ENCODE data around the gene SMCP. TPM values are rescaled to one million over a fixed set of nuclear protein-coding genes. Genes with fewer than 3 reads are reported as not detected.

Gene SMCP
- total RNA-seq, 2 experiments from 2014 or later, result not detected

- H3K27me3 Mint-ChIP-seq, result peaks cover 4% of the 10 kb centered on the region
- intact Hi-C loops (cut with DNase I, micrococcal nuclease), result no loop called here
- H3K4me1 Mint-ChIP-seq (ENCODE audit: low read depth), result no peaks in the 10 kb centered on the region
- Histone ChIP-seq H3K4me1 (ENCODE audit: insufficient read depth, low read length) (no peaks in the 10 kb centered on the region), H3K27me3 (ENCODE audit: control insufficient read depth in 1 of 2, insufficient read depth in 2 of 2, low read length in 2 of 2) (no peaks in the 10 kb centered on the region), H3K4me3 (ENCODE audit: low read length) (no peak overlapping the region), H3K9me3 (ENCODE audit: control insufficient read depth in 1 of 2, insufficient read depth in 1 of 2, low read length in 2 of 2) (no peaks in the 10 kb centered on the region), H3K36me3 (ENCODE audit: insufficient read depth, low read length) (no peaks in the 10 kb centered on the region), H3K27ac (ENCODE audit: low read depth in 1 of 2, low read length in 2 of 2) (no peak overlapping the region)
- no peak overlapping the region for H3K4me3 Mint-ChIP-seq
- ATAC-seq (ENCODE audit: poor library complexity) (no peak), DNase-seq (no peak)
- TF ChIP-seq, protein P1, sequence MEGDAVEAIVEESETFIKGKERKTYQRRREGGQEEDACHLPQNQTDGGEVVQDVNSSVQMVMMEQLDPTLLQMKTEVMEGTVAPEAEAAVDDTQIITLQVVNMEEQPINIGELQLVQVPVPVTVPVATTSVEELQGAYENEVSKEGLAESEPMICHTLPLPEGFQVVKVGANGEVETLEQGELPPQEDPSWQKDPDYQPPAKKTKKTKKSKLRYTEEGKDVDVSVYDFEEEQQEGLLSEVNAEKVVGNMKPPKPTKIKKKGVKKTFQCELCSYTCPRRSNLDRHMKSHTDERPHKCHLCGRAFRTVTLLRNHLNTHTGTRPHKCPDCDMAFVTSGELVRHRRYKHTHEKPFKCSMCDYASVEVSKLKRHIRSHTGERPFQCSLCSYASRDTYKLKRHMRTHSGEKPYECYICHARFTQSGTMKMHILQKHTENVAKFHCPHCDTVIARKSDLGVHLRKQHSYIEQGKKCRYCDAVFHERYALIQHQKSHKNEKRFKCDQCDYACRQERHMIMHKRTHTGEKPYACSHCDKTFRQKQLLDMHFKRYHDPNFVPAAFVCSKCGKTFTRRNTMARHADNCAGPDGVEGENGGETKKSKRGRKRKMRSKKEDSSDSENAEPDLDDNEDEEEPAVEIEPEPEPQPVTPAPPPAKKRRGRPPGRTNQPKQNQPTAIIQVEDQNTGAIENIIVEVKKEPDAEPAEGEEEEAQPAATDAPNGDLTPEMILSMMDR (IDR thresholded peaks at IDR 0.05), result no peak
- no peak overlapping the region for H3K27ac Mint-ChIP-seq
- POLR2A ChIA-PET, result no interaction called here
- no peaks in the 10 kb centered on the region for H3K36me3 Mint-ChIP-seq (ENCODE audit: low read depth)
- CTCF ChIA-PET, result no interaction called here
- H3K9me3 Mint-ChIP-seq, result no peaks in the 10 kb centered on the region
Measured at GRCh38 chr1:152879559-152880198, 1.6 kb downstream of the SMCP start.

DNA sequence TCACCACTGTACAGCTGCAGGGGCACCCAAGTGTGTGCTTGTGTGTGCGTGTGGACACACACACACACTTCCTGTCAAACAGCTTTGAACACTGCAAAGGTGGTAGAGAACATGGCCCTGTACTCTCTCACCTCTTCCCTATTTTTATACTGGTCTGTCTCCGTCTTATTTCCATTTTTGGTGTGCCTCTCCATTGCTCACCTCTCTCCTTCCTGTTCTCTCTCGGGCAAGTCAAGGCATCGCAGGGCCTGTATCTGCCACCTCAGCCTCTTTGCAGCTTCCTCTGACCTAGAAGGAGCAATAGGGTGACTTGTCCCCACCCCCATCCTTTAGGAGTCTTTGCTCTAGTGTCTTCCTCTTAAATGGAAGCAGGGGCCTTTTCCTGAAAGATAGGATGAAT, 2.2 kb downstream of the SMCP start:
- H3K27me3 ChIP-seq (ENCODE audit: control insufficient read depth in 1 of 2, insufficient read depth in 2 of 2, low read length in 2 of 2), result no peaks in the 10 kb centered on the region
- CTCF ChIA-PET, result no interaction called here
- POLR2A ChIA-PET, result no interaction called here
- no peaks in the 10 kb centered on the region for H3K9me3 ChIP-seq (ENCODE audit: control insufficient read depth in 1 of 2, insufficient read depth in 1 of 2, low read length in 2 of 2)
- H3K4me1 ChIP-seq (ENCODE audit: insufficient read depth, low read length), result no peaks in the 10 kb centered on the region
- no peak overlapping the region for H3K4me3 ChIP-seq (ENCODE audit: low read length)
- Mint-ChIP-seq H3K4me3 (no peak overlapping the region), H3K9me3 (no peaks in the 10 kb centered on the region), H3K27me3 (peaks cover 4% of the 10 kb centered on the region), H3K36me3 (ENCODE audit: low read depth) (no peaks in the 10 kb centered on the region), H3K27ac (no peak overlapping the region), H3K4me1 (ENCODE audit: low read depth) (no peaks in the 10 kb centered on the region)
- no peaks in the 10 kb centered on the region for H3K36me3 ChIP-seq (ENCODE audit: insufficient read depth, low read length)
- DNase-seq (no peak), ATAC-seq (ENCODE audit: poor library complexity) (no peak)
- TF ChIP-seq, protein P1 (IDR thresholded peaks at IDR 0.05), result no peak
- H3K27ac ChIP-seq (ENCODE audit: low read depth in 1 of 2, low read length in 2 of 2), result no peak overlapping the region
- intact Hi-C loops (cut with DNase I, micrococcal nuclease), result no loop called here

DNA sequence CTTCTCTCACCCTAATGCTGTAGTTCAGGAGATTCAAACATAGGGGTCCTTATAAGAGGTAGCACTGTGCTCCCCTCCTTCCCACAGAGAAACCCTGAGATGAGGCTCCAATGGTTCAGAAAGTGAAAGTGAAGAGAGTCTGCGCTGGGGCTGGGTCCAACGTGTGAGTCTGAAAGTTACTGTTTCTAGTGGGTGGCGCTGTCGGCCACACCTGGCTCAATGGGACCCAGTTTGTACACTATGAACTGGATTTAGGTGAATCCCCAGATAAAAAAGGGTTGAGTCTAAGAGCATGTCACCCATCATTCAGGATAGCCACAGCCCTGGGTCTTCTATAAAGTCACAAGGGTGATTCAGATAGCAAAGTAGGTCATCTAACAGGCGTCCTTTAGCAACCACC, 2.8 kb downstream of the SMCP start:
- ATAC-seq (ENCODE audit: poor library complexity), result no peak
- no peaks in the 10 kb centered on the region for H3K36me3 Mint-ChIP-seq (ENCODE audit: low read depth)

More for the DNA sequence above, 2.8 kb downstream of the SMCP start:
- H3K36me3 ChIP-seq (ENCODE audit: insufficient read depth, low read length), result no peaks in the 10 kb centered on the region
- no peaks in the 10 kb centered on the region for H3K9me3 ChIP-seq (ENCODE audit: control insufficient read depth in 1 of 2, insufficient read depth in 1 of 2, low read length in 2 of 2)
- Mint-ChIP-seq H3K27me3 (peaks cover 2% of the 10 kb centered on the region), H3K9me3 (no peaks in the 10 kb centered on the region), H3K27ac (no peak overlapping the region), H3K4me1 (ENCODE audit: low read depth) (no peaks in the 10 kb centered on the region), H3K4me3 (no peak overlapping the region)
- CTCF ChIA-PET, result no interaction called here
- intact Hi-C loops (cut with DNase I, micrococcal nuclease), result no loop called here
- no peak for DNase-seq
- H3K4me3 ChIP-seq (ENCODE audit: low read length), result no peak overlapping the region
- TF ChIP-seq, protein P1 (IDR thresholded peaks at IDR 0.05), result no peak
- no peaks in the 10 kb centered on the region for H3K27me3 ChIP-seq (ENCODE audit: control insufficient read depth in 1 of 2, insufficient read depth in 2 of 2, low read length in 2 of 2)
- POLR2A ChIA-PET, result no interaction called here
- no peak overlapping the region for H3K27ac ChIP-seq (ENCODE audit: low read depth in 1 of 2, low read length in 2 of 2)
- no peaks in the 10 kb centered on the region for H3K4me1 ChIP-seq (ENCODE audit: insufficient read depth, low read length)
